Hematopoietic multipotent progenitor cell treated with erythropoietin and hydrocortisone succinate and interleukin-3 and kit ligand, for 17 days (in vitro differentiated cells): ENCODE data around the gene YPEL4.

Experiments
- DNase-seq: peaks from one replicate; pipeline ENCODE4 v3.0.0-alpha.2; 2015; ENCODE audit warnings: low spot score

YPEL4 gene

GRCh38 chr11:57633394-57634070 is 16.2 kb downstream of the YPEL4 start:
- no peak for DNase-seq

GRCh38 chr11:57632116-57632515 is 17.6 kb downstream of the YPEL4 start:
- DNase-seq = no peak

GRCh38 chr11:57630171-57630570 is 19.5 kb downstream of the YPEL4 start:
- no peak for DNase-seq

- no peak for DNase-seq
These were observed 22.8 kb downstream of the YPEL4 start for GRCh38 chr11:57626895-57627294.

- DNase-seq = no peak
These were observed 24.8 kb downstream of the YPEL4 start for GRCh38 chr11:57624864-57625263.

GRCh38 chr11:57622263-57622662 is 27.4 kb downstream of the YPEL4 start:
- no peak for DNase-seq

- DNase-seq = no peak
These were observed 29.2 kb downstream of the YPEL4 start for GRCh38 chr11:57620467-57620866.

GRCh38 chr11:57619331-57619730 is 30.4 kb downstream of the YPEL4 start:
- DNase-seq = no peak

- no peak for DNase-seq
These were observed 31.3 kb downstream of the YPEL4 start for GRCh38 chr11:57618438-57618837.

- DNase-seq = no peak
These were observed 33.1 kb downstream of the YPEL4 start for GRCh38 chr11:57616595-57616994.

- no peak for DNase-seq
These were observed 34.4 kb downstream of the YPEL4 start for GRCh38 chr11:57615308-57615707.

GRCh38 chr11:57614234-57614772 is 35.4 kb downstream of the YPEL4 start:
- DNase-seq = no peak

- no peak for DNase-seq
These were observed 39.5 kb downstream of the YPEL4 start for GRCh38 chr11:57610170-57610569.

GRCh38 chr11:57605028-57605420 is 44.7 kb downstream of the YPEL4 start:
- no peak for DNase-seq

- no peak for DNase-seq
These were observed 45.2 kb downstream of the YPEL4 start for GRCh38 chr11:57604296-57605027.

GRCh38 chr11:57601297-57601696 is 48.4 kb downstream of the YPEL4 start:
- no peak for DNase-seq

GRCh38 chr11:57599381-57599780 is 50.3 kb downstream of the YPEL4 start:
- DNase-seq = no peak

GRCh38 chr11:57598831-57599155 is 50.9 kb downstream of the YPEL4 start:
- DNase-seq = no peak

GRCh38 chr11:57597916-57598830 is 51.5 kb downstream of the YPEL4 start:
- DNase-seq = no peak

GRCh38 chr11:57597461-57597915 is 52.2 kb downstream of the YPEL4 start, which contains the start of gene SERPING1:
Gene SERPING1, plus strand, starts transcription at chr11:57597685. Its CDS starts 586 bp downstream, at chr11:57598271.
- DNase-seq = no peak

GRCh38 chr11:57596266-57596885 is 53.3 kb downstream of the YPEL4 start:
- DNase-seq = no peak
